NOMO-1 treated with DMSO at 0.1 percent for 48 hours (cell line): ENCODE data around the gene STK38L.

ENCODE experiments used
- DNase-seq: peaks from one replicate; lab custom pipeline; 2025; ENCODE audit not compliant: unreplicated experiment; lab: John Stamatoyannopoulos, UW

STK38L gene

DNA sequence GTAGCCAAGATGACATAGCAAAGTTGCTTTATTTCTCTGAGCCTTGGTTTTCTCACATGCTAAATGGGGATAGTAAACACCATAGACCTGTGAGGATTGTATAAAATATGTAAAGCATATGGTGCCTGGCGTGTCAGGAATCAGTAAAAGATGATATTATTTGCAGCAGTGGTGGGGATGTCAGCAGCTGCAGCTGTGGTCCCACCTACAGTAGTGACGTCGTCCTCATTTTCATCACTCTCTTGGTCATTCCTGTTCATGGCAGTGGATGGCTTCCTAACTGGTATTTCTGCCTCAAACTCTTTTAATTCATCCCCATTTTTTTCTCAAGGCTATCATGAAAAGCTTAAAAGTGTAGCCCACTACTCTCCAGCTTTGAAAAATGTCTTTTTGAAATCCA is 100.7 kb downstream of the STK38L start:
- no peak for DNase-seq

GRCh38 chr12:27345376-27345775 is 101.3 kb downstream of the STK38L start:
- no peak for DNase-seq

- no peak for DNase-seq
These were observed 103.7 kb downstream of the STK38L start for GRCh38 chr12:27347779-27348178.

DNA sequence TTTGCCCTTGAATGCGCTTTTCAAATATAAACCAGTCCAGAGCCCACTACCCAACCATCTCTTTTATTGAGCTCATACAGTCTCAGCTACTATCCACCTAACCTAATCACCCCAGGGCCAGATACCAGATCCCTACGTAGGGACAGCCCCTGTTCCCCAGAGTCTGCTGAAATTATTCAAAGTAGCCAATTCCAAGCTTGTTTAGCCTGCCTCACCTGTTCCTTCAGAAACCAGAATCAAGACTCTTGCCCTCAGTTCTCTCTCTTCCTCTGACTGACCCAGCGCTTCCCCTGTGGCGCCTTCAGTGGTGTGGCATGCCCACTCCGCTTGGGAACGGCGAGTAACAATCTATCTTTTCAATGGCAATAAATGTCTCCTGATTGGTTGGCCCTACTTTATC is 107.4 kb downstream of the STK38L start:
- no peak for DNase-seq

DNA sequence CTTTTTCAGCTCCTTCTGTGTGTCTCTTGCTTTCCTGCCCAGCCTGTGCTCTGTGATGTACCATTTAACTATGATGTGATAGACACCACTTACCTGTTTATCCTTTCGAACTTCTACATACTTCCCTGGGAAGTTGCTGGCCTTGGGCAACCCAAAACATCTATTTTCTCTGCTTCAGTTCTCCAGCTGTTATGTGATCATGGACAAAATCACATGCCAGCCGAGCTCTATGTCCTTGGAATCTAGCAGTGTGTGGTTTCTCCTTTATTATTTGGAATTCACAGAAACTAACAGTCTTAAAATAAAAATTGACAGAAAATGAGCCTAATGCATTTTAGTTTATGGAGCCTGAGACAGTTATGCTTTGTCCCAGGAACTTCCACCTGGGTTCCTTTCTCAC is 111.4 kb downstream of the STK38L start:
- DNase-seq = no peak

GRCh38 chr12:27355979-27356378 is 111.9 kb downstream of the STK38L start:
- DNase-seq = no peak

GRCh38 chr12:27359578-27360340 is 115.7 kb downstream of the STK38L start:
- no peak for DNase-seq

- DNase-seq = no peak
These were observed 117.3 kb downstream of the STK38L start for GRCh38 chr12:27361372-27361771.

- DNase-seq = no peak
These were observed 122.5 kb downstream of the STK38L start for GRCh38 chr12:27366621-27367020.

- no peak for DNase-seq
These were observed 123.0 kb downstream of the STK38L start for GRCh38 chr12:27367078-27367477.
